HEK293 (cell line): ENCODE measurements around the gene B4GALT6.

Experiments used
- CTCF ChIA-PET: fragments of 350-600 bp; formaldehyde crosslinking; extraction: SDS; loops from one replicate; lab custom pipeline; 2021; ENCODE audit warnings: antibody characterized with exemption; lab: Yijun Ruan, JAX
- POLR2A ChIA-PET: fragments of 300-600 bp; formaldehyde crosslinking; extraction: SDS; loops from one replicate; lab custom pipeline; 2020; ENCODE audit warnings: antibody characterized with exemption, inconsistent platforms; lab: Yijun Ruan, JAX
- H3K27ac ChIP-seq: fragments of 200-500 bp; sonication (Bioruptor generic); 2 replicates; pipeline ENCODE4 v1.5.1; 2014; ENCODE audit warnings: low read depth, low read length, control low read depth, inconsistent platforms; ENCODE audit errors: extremely low read depth
- H3K36me3 ChIP-seq, 2 experiments: fragments of 200-500 bp in 1 of 2; sonication (Bioruptor generic) in 1 of 2; 1 replicate in 1 of 2; 2 replicates in 1 of 2; pipeline ENCODE4 v1.5.1; 2014 to 2017; ENCODE audit warnings: inconsistent platforms in 2 of 2, low read length in 2 of 2; ENCODE audit not compliant: control insufficient read depth in 2 of 2, insufficient read depth in 1 of 2
- H3K4me1 ChIP-seq: fragments of 200-500 bp; sonication (Bioruptor generic); 2 replicates; pipeline ENCODE4 v1.5.1; 2014; ENCODE audit warnings: mild to moderate bottlenecking, low read length, inconsistent platforms; ENCODE audit not compliant: control insufficient read depth, insufficient read depth
- H3K4me3 ChIP-seq: 2 replicates; pipeline ENCODE4 v1.5.1; 2011; ENCODE audit warnings: low read depth, mild to moderate bottlenecking, control low read depth, low read length, moderate library complexity
- H3K9me3 ChIP-seq: fragments of 200-500 bp; sonication (Bioruptor generic); 2 replicates; pipeline ENCODE4 v1.5.1; 2014; ENCODE audit warnings: low read depth, low read length, inconsistent platforms; ENCODE audit not compliant: control insufficient read depth, insufficient read depth
- FEZF1 ChIP-seq: fragments of 450-650 bp; formaldehyde crosslinking; IDR thresholded peaks from 2 replicates; pipeline ENCODE4 v1.5.1; 2016; ENCODE audit warnings: missing biosample characterization, missing genetic modification characterization
- GLIS1 ChIP-seq: fragments of 450-650 bp; formaldehyde crosslinking; IDR thresholded peaks from 2 replicates; pipeline ENCODE4 v1.5.1; 2016; ENCODE audit warnings: missing biosample characterization, missing genetic modification characterization
- MEIS1 ChIP-seq: sonication (generic); formaldehyde crosslinking; IDR thresholded peaks from 2 replicates; pipeline ENCODE4 v1.8.1; 2022; ENCODE audit warnings: missing genetic modification reagents, mild to moderate bottlenecking, borderline replicate concordance
- PRDM10 ChIP-seq: fragments of 450-650 bp; formaldehyde crosslinking; IDR thresholded peaks from 2 replicates; pipeline ENCODE4 v1.5.1; 2016; ENCODE audit warnings: missing biosample characterization, missing genetic modification characterization
- REST ChIP-seq: fragments of 450-650 bp; formaldehyde crosslinking; IDR thresholded peaks from 2 replicates; pipeline ENCODE4 v1.5.1; 2016; ENCODE audit warnings: missing biosample characterization, missing genetic modification characterization
- SALL2 ChIP-seq: fragments of 450-650 bp; formaldehyde crosslinking; IDR thresholded peaks from 2 replicates; pipeline ENCODE4 v1.5.0; 2017; ENCODE audit warnings: missing biosample characterization, mild to moderate bottlenecking, missing genetic modification characterization, borderline replicate concordance
- SP7 ChIP-seq: fragments of 450-650 bp; formaldehyde crosslinking; IDR thresholded peaks from 2 replicates; pipeline ENCODE4 v1.5.1; 2016; ENCODE audit warnings: missing biosample characterization, missing genetic modification characterization
- TRIM28 ChIP-seq: IDR thresholded peaks from 2 replicates; pipeline ENCODE4 v1.6.1; 2011; ENCODE audit warnings: low read length, control low read depth, borderline replicate concordance
- WT1 ChIP-seq: fragments of 450-650 bp; formaldehyde crosslinking; IDR thresholded peaks from 2 replicates; pipeline ENCODE4 v1.5.1; 2016; ENCODE audit warnings: missing biosample characterization, missing genetic modification characterization
- ZIC2 ChIP-seq: fragments of 450-650 bp; formaldehyde crosslinking; IDR thresholded peaks from 2 replicates; pipeline ENCODE4 v1.5.1; 2016; ENCODE audit warnings: missing biosample characterization, missing genetic modification characterization
- ZNF157 ChIP-seq: fragments of 450-650 bp; formaldehyde crosslinking; IDR thresholded peaks from 2 replicates; pipeline ENCODE4 v1.5.1; 2016; ENCODE audit warnings: missing biosample characterization, missing genetic modification characterization
- ZNF48 ChIP-seq: fragments of 450-650 bp; formaldehyde crosslinking; IDR thresholded peaks from 2 replicates; pipeline ENCODE4 v1.5.1; 2016; ENCODE audit warnings: missing biosample characterization, missing genetic modification characterization
- ZNF510 ChIP-seq: fragments of 450-650 bp; formaldehyde crosslinking; IDR thresholded peaks from 2 replicates; pipeline ENCODE4 v1.5.1; 2018; ENCODE audit warnings: mild to moderate bottlenecking, missing genetic modification characterization, missing biosample characterization; ENCODE audit not compliant: insufficient replicate concordance
- ZNF596 ChIP-seq: fragments of 450-650 bp; IDR thresholded peaks from 2 replicates; pipeline ENCODE4 v1.5.0; 2018; ENCODE audit warnings: missing biosample characterization, mild to moderate bottlenecking, missing genetic modification characterization, moderate library complexity
- ZNF791 ChIP-seq: fragments of 450-650 bp; formaldehyde crosslinking; IDR thresholded peaks from 2 replicates; pipeline ENCODE4 v1.5.1; 2016; ENCODE audit warnings: missing biosample characterization, missing genetic modification characterization

Gene B4GALT6

GRCh38 chr18:31651369-31651768, 33.0 kb downstream of the B4GALT6 start:
- ChIA-PET CTCF (interaction anchor here (0.7 to 2.6 kb wide), 2 partner anchors 23 to 29 kb away, joined by 3 to 6 read pairs; no protein-coding TSS in a partner anchor), POLR2A (no interaction called here)
- no peak overlapping the region for H3K27ac ChIP-seq
- H3K9me3 ChIP-seq: no peaks in the 10 kb centered on the region
- no peak overlapping the region for H3K4me3 ChIP-seq
- peaks cover 0 to 3% of the 10 kb centered on the region in 2 experiments; a peak in 1 of 3 replicates for H3K36me3 ChIP-seq
- TF ChIP-seq WT1 (tag by site-specific recombination): peak; percentile 65
- no peak for TF ChIP-seq ZNF510 (tag by site-specific recombination)
- TF ChIP-seq SALL2 (tag by site-specific recombination): no peak
- no peak for TF ChIP-seq ZNF48
- no peak for TF ChIP-seq MEIS1
- no peak for TF ChIP-seq PRDM10
- TF ChIP-seq ZIC2 (tag by site-specific recombination): peak; percentile 74; the same call in 1 of the 2 replicates
- TF ChIP-seq ZNF157: no peak
- no peak for TF ChIP-seq GLIS1
- TF ChIP-seq ZNF791: no peak
- TF ChIP-seq REST (tag by site-specific recombination): no peak
- peaks cover 11% of the 10 kb centered on the region for H3K4me1 ChIP-seq

- Histone ChIP-seq H3K9me3 (no peaks in the 10 kb centered on the region), H3K4me3 (no peak overlapping the region), H3K36me3 (peaks cover 0 to 3% of the 10 kb centered on the region in 2 experiments; a peak in 1 of 3 replicates), H3K27ac (no peak overlapping the region), H3K4me1 (peaks cover 11% of the 10 kb centered on the region)
- TF ChIP-seq SP7 (tag by site-specific recombination) (0 out of 2 replicates have a peak, but pooled peaks have one; percentile 25), FEZF1 (tag by site-specific recombination) (peak; percentile 48), TRIM28 (0 out of 2 replicates have a peak, but pooled peaks have one; percentile 49), ZNF596 (tag by site-specific recombination) (no peak)
- ChIA-PET POLR2A (no interaction called here), CTCF (interaction anchor here (0.7 to 2.6 kb wide), 6 partner anchors 13 to 929 kb away, joined by 3 to 9 read pairs (median 4); no protein-coding TSS in a partner anchor)
These were observed 34.2 kb downstream of the B4GALT6 start for GRCh38 chr18:31649978-31650719.
